Colonic mucosa (tissue), 4 donors: ENCODE results near the gene BMPER. TPM values are rescaled to one million over a fixed set of nuclear protein-coding genes. Genes with fewer than 3 reads are reported as not detected.
"Not testable (repeated sequence)": the region's sequence is repeated elsewhere in the genome, so short reads cannot be mapped to it uniquely, and the experiment has no call there.

Experiments
- DNase-seq: peaks from one replicate; pipeline ENCODE4 v3.0.0-alpha.2; 2020
- H3K27ac ChIP-seq: fragments of 200-600 bp; one replicate; pipeline ENCODE4 v1.8.0; 2021
- H3K27me3 ChIP-seq: fragments of 200-600 bp; one replicate; pipeline ENCODE4 v1.8.0; 2021
- H3K36me3 ChIP-seq: fragments of 200-600 bp; one replicate; pipeline ENCODE4 v1.8.0; 2021
- H3K4me1 ChIP-seq: fragments of 200-600 bp; one replicate; pipeline ENCODE4 v1.8.0; 2021; ENCODE audit warnings: mild to moderate bottlenecking
- H3K4me3 ChIP-seq: fragments of 200-600 bp; one replicate; pipeline ENCODE4 v1.8.0; 2021
- H3K9ac ChIP-seq, 2 donors: one replicate each; pipeline ENCODE4 v1.7.0; 2013; ENCODE audit warnings: control low read depth in 2 of 2, low read depth in 2 of 2, low read length in 2 of 2
- H3K9me3 ChIP-seq: fragments of 200-600 bp; one replicate; pipeline ENCODE4 v1.8.0; 2021
- CTCF ChIP-seq: fragments of 200-600 bp; IDR thresholded peaks from one replicate; pipeline ENCODE4 v1.8.0; 2022; ENCODE audit warnings: antibody characterized with exemption, mild to moderate bottlenecking
- intact Hi-C: fragments of 100-400 bp; cut with DNase I; formaldehyde crosslinking; loops from one replicate; pipeline ENCODE4 v1.14.1; 2022
- total RNA-seq, 2 donors: library from RNA; stranded (reverse); fragmentation: NEBNext Ultra II Directional in 1 of 2; extraction: Animal tissue kit (Norgen Biotek cat#: 25700) in 1 of 2; gene quantifications; one replicate each; pipeline ENCODE4 v1.2.1, GENCODE V29; 2021
- donor health status: healthy.
- donor health status: DM: no; HTN: no; CAD: no.
- donor health status: DM: no; HTN: no; CAD: no.

The BMPER gene
- total RNA-seq, 2 donors from 2014 or later: 0.85 to 1.3 TPM

GRCh38 chr7:34165466-34165865 is 260.1 kb downstream of the BMPER start:
- TF ChIP-seq CTCF: no peak
- intact Hi-C loops: no loop called here
- H3K36me3 ChIP-seq: no peaks in the 10 kb centered on the region
- H3K27me3 ChIP-seq: no peaks in the 10 kb centered on the region
- no peak overlapping the region for H3K27ac ChIP-seq
- no peak for DNase-seq
- H3K4me3 ChIP-seq: no peak overlapping the region
- H3K9me3 ChIP-seq: no peaks in the 10 kb centered on the region
- H3K4me1 ChIP-seq: no peaks in the 10 kb centered on the region
- no peak overlapping the region for H3K9ac ChIP-seq

- TF ChIP-seq CTCF: peak; percentile 23
- DNase-seq: no peak
- Histone ChIP-seq H3K9ac (no peak overlapping the region), H3K4me1 (no peaks in the 10 kb centered on the region), H3K4me3 (no peak overlapping the region), H3K27ac (no peak overlapping the region), H3K27me3 (no peaks in the 10 kb centered on the region), H3K36me3 (no peaks in the 10 kb centered on the region), H3K9me3 (no peaks in the 10 kb centered on the region)
- intact Hi-C loops: no loop called here
These were observed 260.7 kb downstream of the BMPER start for GRCh38 chr7:34165927-34166550.

- Histone ChIP-seq H3K4me3 (no peak overlapping the region), H3K4me1 (no peaks in the 10 kb centered on the region), H3K27me3 (no peaks in the 10 kb centered on the region), H3K9me3 (no peaks in the 10 kb centered on the region), H3K36me3 (no peaks in the 10 kb centered on the region), H3K27ac (no peak overlapping the region), H3K9ac (no peak overlapping the region)
- TF ChIP-seq CTCF: no peak
- no peak for DNase-seq
- intact Hi-C loops: no loop called here
These were observed 262.7 kb downstream of the BMPER start for GRCh38 chr7:34168013-34168412.

GRCh38 chr7:34174688-34175616 is 269.6 kb downstream of the BMPER start:
- H3K36me3 ChIP-seq, H3K27ac ChIP-seq, H3K27me3 ChIP-seq, DNase-seq, H3K9ac ChIP-seq, H3K9me3 ChIP-seq, H3K4me3 ChIP-seq, intact Hi-C loops, H3K4me1 ChIP-seq: not testable (repeated sequence)

GRCh38 chr7:34175837-34176236 is 270.5 kb downstream of the BMPER start:
- Histone ChIP-seq H3K27me3 (no peaks in the 10 kb centered on the region), H3K9ac (no peak overlapping the region), H3K27ac (no peak overlapping the region), H3K4me3 (no peak overlapping the region), H3K36me3 (no peaks in the 10 kb centered on the region), H3K9me3 (no peaks in the 10 kb centered on the region), H3K4me1 (no peaks in the 10 kb centered on the region)
- no peak for TF ChIP-seq CTCF
- intact Hi-C loops: no loop called here
- DNase-seq: no peak

- no peak for TF ChIP-seq CTCF
- no peaks in the 10 kb centered on the region for H3K4me1 ChIP-seq
- no peak overlapping the region for H3K9ac ChIP-seq
- intact Hi-C loops: no loop called here
- H3K27me3 ChIP-seq: no peaks in the 10 kb centered on the region
- no peak for DNase-seq
- no peaks in the 10 kb centered on the region for H3K9me3 ChIP-seq
- no peaks in the 10 kb centered on the region for H3K36me3 ChIP-seq
- H3K27ac ChIP-seq: no peak overlapping the region
- H3K4me3 ChIP-seq: no peak overlapping the region
These were observed 272.1 kb downstream of the BMPER start for GRCh38 chr7:34177476-34177875.
